Heart left ventricle (tissue), 16 donors: Measurements from ENCODE around the gene PITHD1. TPM values are rescaled to one million over a fixed set of nuclear protein-coding genes. Genes with fewer than 3 reads are reported as not detected.

Experiments
- ATAC-seq, 4 donors: fragments of 200-7000 bp; cut with Tn5 transposase; one replicate each; pipeline ENCODE4 v1.9.1; 2020 to 2022; ENCODE audit warnings: moderate library complexity in 4 of 4, mild to moderate bottlenecking in 3 of 4, moderate number of reproducible peaks in 1 of 4
- DNase-seq, 5 donors: peaks; one replicate each; pipeline ENCODE4 v3.0.0-alpha.2; 2020
- H3K27ac ChIP-seq, 12 donors: fragments of 200-600 bp; sonication (generic) in 4 of 12; one replicate each; pipeline versions ENCODE4 v1.5.0 to v1.8.0; 2016 to 2022; ENCODE audit warnings: mild to moderate bottlenecking in 2 of 12
- H3K27me3 ChIP-seq, 9 donors: fragments of 200-600 bp; sonication (generic) in 2 of 9; one replicate each; pipeline versions ENCODE4 v1.5.1 to v1.8.0; 2016 to 2022; ENCODE audit warnings: mild to moderate bottlenecking in 3 of 9
- H3K36me3 ChIP-seq, 9 donors: fragments of 200-600 bp; sonication (generic) in 2 of 9; one replicate each; pipeline versions ENCODE4 v1.5.0 to v1.8.0; 2018 to 2022; ENCODE audit warnings: mild to moderate bottlenecking in 2 of 9
- H3K4me1 ChIP-seq, 12 donors: fragments of 200-600 bp; sonication (generic) in 4 of 12; one replicate each; pipeline versions ENCODE4 v1.5.0 to v1.8.0; 2016 to 2022; ENCODE audit warnings: mild to moderate bottlenecking in 3 of 12
- H3K4me3 ChIP-seq, 12 donors: fragments of 200-600 bp; sonication (generic) in 4 of 12; one replicate each; pipeline versions ENCODE4 v1.5.0 to v1.8.0; 2017 to 2022; ENCODE audit warnings: mild to moderate bottlenecking in 9 of 12, moderate library complexity in 4 of 12
- H3K9me3 ChIP-seq, 12 donors: fragments of 200-600 bp; sonication (generic) in 4 of 12; one replicate each; pipeline versions ENCODE4 v1.5.0 to v1.8.0; 2016 to 2022; ENCODE audit warnings: mild to moderate bottlenecking in 1 of 12
- CTCF ChIP-seq, 12 donors: fragments of 200-600 bp; sonication (generic) in 4 of 12; IDR thresholded peaks; one replicate each; pipeline versions ENCODE4 v1.5.0 to v1.8.0; 2018 to 2022; ENCODE audit warnings: antibody characterized with exemption in 12 of 12, mild to moderate bottlenecking in 5 of 12
- POLR2A ChIP-seq, 2 donors: fragments of 450-650 bp; IDR thresholded peaks; one replicate each; pipeline ENCODE4 v1.6.1; 2017; ENCODE audit warnings: antibody characterized with exemption in 2 of 2, mild to moderate bottlenecking in 2 of 2, moderate library complexity in 2 of 2
- WGBS, 4 donors: extraction: QIAGEN DNeasy Blood & Tissue Kit in 2 of 4; methylation state at CpG; one replicate each; pipeline versions ENCODE4 v1.1.5 to v1.1.7; 2013 to 2018; 5-methylcytosine and 5-hydroxymethylcytosine counted together
- intact Hi-C, 10 donors: fragments of 100-400 bp; cut with DNase I; formaldehyde crosslinking; loops; one replicate each; pipeline versions ENCODE4 v1.11.1 to v1.14.2; 2022
- polyA plus RNA-seq, 2 donors: library from polyadenylated mRNA; stranded (reverse); fragments of 200-250 nt; gene quantifications; one replicate each; pipeline ENCODE4 v1.2.3, GENCODE V29; 2013
- total RNA-seq, 9 donors: library from RNA; depleted of rRNA in 2 of 9; stranded (reverse); fragments of >200 nt in 2 of 9; fragmentation: NEBNext Ultra II Directional in 3 of 9; extraction: Animal tissue kit (Norgen Biotek cat#: 25700) in 3 of 9; gene quantifications; one replicate each; pipeline versions ENCODE4 v1.1.0 to v1.2.4, GENCODE V29; 2016 to 2023
- donor health status: ischemic (EF 13 %, LVEDD 7.1; RV severe dilation, severe dysfunction).
- donor health status: healthy with polysubstance abuse.
- donor health status: DM: no; HTN: yes; CAD: no.
- donor health status: DM: no; HTN: no; CAD: no.
- donor health status: ischemic (EF 25% LVEDD 6.9; RV normal size, moderate dysfunction).
- donor health status: ischemic (EF 25% LVEDD 5.7; RV mildly dilated, moderate dysfunction).
- donor health status: healthy.
- donor health status: DM: yes; HTN: yes; CAD: no.
- donor health status: ischemic (EF 35%, LVEDD 5.7; RV mildly dilated, moderate dysfunction).
- donor health status: nonischemic (EF 11% LVEDD 7.7; RV severe dilation, severe dysfunction).
- donor health status: DM: yes; HTN: yes; CAD: no.
- donor health status: PGD.
- donor health status: ischemic (EF 29% LVEDD 5.4; RV normal size, mild dysfunction).
- donor health status: nonischemic (EF 23%, LVEDD 6.1; RV moderate dilation, normal function).

Gene PITHD1
- total and polyA plus RNA-seq, 11 donors = 31.8 to 86.4 (median 46.2) TPM

- Histone ChIP-seq H3K27me3 (no peaks in the 10 kb centered on the region), H3K9me3 (no peaks in the 10 kb centered on the region), H3K36me3 (peaks cover 0 to 87% (median 70%) of the 10 kb centered on the region in 9 donors), H3K4me1 (peaks cover 0 to 21% (median 0%) of the 10 kb centered on the region in 12 donors), H3K4me3 (no peak overlapping the region), H3K27ac (no peak overlapping the region)
- no peak for TF ChIP-seq POLR2A (IDR thresholded peaks at IDR 0.05)
- TF ChIP-seq CTCF (IDR thresholded peaks at IDR 0.05) = no peak
- ATAC-seq = no peak
- intact Hi-C loops = loop anchor here in 5 of 10 donors (5.0 to 10.0 kb wide), 3 partner anchors 53 to 103 kb away; partner anchors contain the start of genes FUCA1 (in 3 of the 5) and CNR2 (in 1 of the 5)
- no peak for DNase-seq
- WGBS, 4 donors = 95 to 98% (median 96%) methylated on average over 4 of the region's 4 CpGs
Observed at GRCh38 chr1:23814016-23814415, 35.8 kb downstream of the PITHD1 start.

- peaks cover 0 to 89% (median 74%) of the 10 kb centered on the region in 9 donors for H3K36me3 ChIP-seq
- H3K27me3 ChIP-seq = no peaks in the 10 kb centered on the region
- H3K4me1 ChIP-seq = peaks cover 0 to 2% (median 0%) of the 10 kb centered on the region in 12 donors
- TF ChIP-seq POLR2A (IDR thresholded peaks at IDR 0.05) = no peak
- no peak overlapping the region for H3K4me3 ChIP-seq
- ATAC-seq = no peak
- no peak overlapping the region for H3K27ac ChIP-seq
- no peaks in the 10 kb centered on the region for H3K9me3 ChIP-seq
- DNase-seq = no peak
- WGBS, 4 donors = 90 to 98% (median 96%) methylated on average over 3 of the region's 3 CpGs
- intact Hi-C loops = loop anchor here in 1 of 10 donors (10.0 kb wide), 1 partner anchor 98 kb away; the partner anchor contains the start of gene CNR2
Observed at GRCh38 chr1:23816361-23816760, 38.1 kb downstream of the PITHD1 start.

GRCh38 chr1:23816906-23817305, 38.7 kb downstream of the PITHD1 start:
- TF ChIP-seq POLR2A (IDR thresholded peaks at IDR 0.05) = no peak
- TF ChIP-seq CTCF (IDR thresholded peaks at IDR 0.05) = no peak
- no peak for ATAC-seq
- no peaks in the 10 kb centered on the region for H3K27me3 ChIP-seq
- H3K4me3 ChIP-seq = no peak overlapping the region
- DNase-seq = no peak
- no peaks in the 10 kb centered on the region for H3K4me1 ChIP-seq
- intact Hi-C loops = loop anchor here in 1 of 10 donors (10.0 kb wide), 1 partner anchor 98 kb away; the partner anchor contains the start of gene CNR2
- H3K27ac ChIP-seq = no peak overlapping the region
- H3K36me3 ChIP-seq = peaks cover 0 to 84% (median 70%) of the 10 kb centered on the region in 9 donors
- no peaks in the 10 kb centered on the region for H3K9me3 ChIP-seq

GRCh38 chr1:23817633-23818032, 39.4 kb downstream of the PITHD1 start:
- intact Hi-C loops = loop anchor here in 1 of 10 donors (10.0 kb wide), 1 partner anchor 97 kb away; the partner anchor contains the start of gene CNR2
- TF ChIP-seq CTCF (IDR thresholded peaks at IDR 0.05) (no peak), POLR2A (IDR thresholded peaks at IDR 0.05) (no peak)
- Histone ChIP-seq H3K4me3 (no peak overlapping the region), H3K27me3 (no peaks in the 10 kb centered on the region), H3K36me3 (peaks cover 0 to 77% (median 64%) of the 10 kb centered on the region in 9 donors), H3K27ac (no peak overlapping the region), H3K9me3 (no peaks in the 10 kb centered on the region), H3K4me1 (no peaks in the 10 kb centered on the region)
- no peak for ATAC-seq
- WGBS, 4 donors = 89 to 91% (median 90%) methylated on average over 3 of the region's 3 CpGs
- no peak for DNase-seq
